ENCODE measurements around the gene FOXP1.

DNA sequence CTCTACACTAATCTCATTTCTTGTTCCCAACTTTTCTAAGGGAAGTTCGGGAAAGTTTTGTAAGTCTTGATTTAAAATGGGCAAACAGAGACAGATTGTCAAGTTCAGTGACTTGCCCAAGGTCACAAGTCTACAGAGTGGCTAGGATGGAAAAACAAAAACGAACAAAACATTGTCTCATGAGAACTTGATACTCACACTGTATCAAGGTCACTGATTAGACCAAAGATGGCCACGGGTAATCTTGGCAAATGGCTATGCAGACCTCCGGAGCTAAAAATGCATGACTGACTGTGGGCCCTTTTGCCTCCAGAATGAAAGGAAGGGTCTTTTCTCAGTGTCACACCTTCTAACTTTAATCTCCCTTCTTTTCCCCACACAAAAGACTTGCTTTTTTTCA is 460.9 kb downstream of the FOXP1 start:
- no peak for TF ChIP-seq EZH2 (IDR thresholded peaks at IDR 0.05; ENCODE audit: borderline replicate concordance, low read length)
- TF ChIP-seq, protein P1, sequence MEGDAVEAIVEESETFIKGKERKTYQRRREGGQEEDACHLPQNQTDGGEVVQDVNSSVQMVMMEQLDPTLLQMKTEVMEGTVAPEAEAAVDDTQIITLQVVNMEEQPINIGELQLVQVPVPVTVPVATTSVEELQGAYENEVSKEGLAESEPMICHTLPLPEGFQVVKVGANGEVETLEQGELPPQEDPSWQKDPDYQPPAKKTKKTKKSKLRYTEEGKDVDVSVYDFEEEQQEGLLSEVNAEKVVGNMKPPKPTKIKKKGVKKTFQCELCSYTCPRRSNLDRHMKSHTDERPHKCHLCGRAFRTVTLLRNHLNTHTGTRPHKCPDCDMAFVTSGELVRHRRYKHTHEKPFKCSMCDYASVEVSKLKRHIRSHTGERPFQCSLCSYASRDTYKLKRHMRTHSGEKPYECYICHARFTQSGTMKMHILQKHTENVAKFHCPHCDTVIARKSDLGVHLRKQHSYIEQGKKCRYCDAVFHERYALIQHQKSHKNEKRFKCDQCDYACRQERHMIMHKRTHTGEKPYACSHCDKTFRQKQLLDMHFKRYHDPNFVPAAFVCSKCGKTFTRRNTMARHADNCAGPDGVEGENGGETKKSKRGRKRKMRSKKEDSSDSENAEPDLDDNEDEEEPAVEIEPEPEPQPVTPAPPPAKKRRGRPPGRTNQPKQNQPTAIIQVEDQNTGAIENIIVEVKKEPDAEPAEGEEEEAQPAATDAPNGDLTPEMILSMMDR (IDR thresholded peaks at IDR 0.05; ENCODE audit: low read length): no peak
